ENCODE results near the gene SIAH1. TPM values are rescaled to one million over a fixed set of nuclear protein-coding genes. Genes with fewer than 3 reads are reported as not detected.
"Not testable (repeated sequence)": the region's sequence is repeated elsewhere in the genome, so short reads cannot be mapped to it uniquely, and the experiment has no call there.

SIAH1 gene
- polyA plus RNA-seq, 1 experiment, result 11.7 TPM

- POLR2A ChIA-PET, result no interaction called here
- Histone ChIP-seq H3K27me3 (ENCODE audit: control insufficient read depth, insufficient read depth, low read length) (no peaks in the 10 kb centered on the region), H3K36me3 (ENCODE audit: control insufficient read depth, insufficient read depth, low read length) (peaks cover 7% of the 10 kb centered on the region), H3K4me3 (ENCODE audit: low read depth, low read length) (no peak overlapping the region)
- CTCF ChIA-PET, result interaction anchor here (3.0 kb wide), 1 partner anchor 265 kb away, joined by 17 read pairs; no protein-coding TSS in a partner anchor
- no peak for TF ChIP-seq CTCF (IDR thresholded peaks at IDR 0.05; ENCODE audit: insufficient read depth, low read depth, low read length)
- no peak for DNase-seq (ENCODE audit: low read depth)
Observed at GRCh38 chr16:48358419-48358818, 26.8 kb downstream of the SIAH1 start.

- CTCF ChIA-PET, result interaction anchor here (1.0 to 3.2 kb wide), 7 partner anchors 9 to 273 kb away, joined by 3 to 33 read pairs (median 5); no protein-coding TSS in a partner anchor
- no peak for TF ChIP-seq CTCF (IDR thresholded peaks at IDR 0.05; ENCODE audit: insufficient read depth, low read depth, low read length)
- no peaks in the 10 kb centered on the region for H3K27me3 ChIP-seq (ENCODE audit: control insufficient read depth, insufficient read depth, low read length)
- POLR2A ChIA-PET, result no interaction called here
- no peak overlapping the region for H3K4me3 ChIP-seq (ENCODE audit: low read depth, low read length)
- H3K36me3 ChIP-seq (ENCODE audit: control insufficient read depth, insufficient read depth, low read length), result peaks cover 8% of the 10 kb centered on the region
- DNase-seq (ENCODE audit: low read depth), result no peak
Observed at GRCh38 chr16:48356633-48357376, 28.4 kb downstream of the SIAH1 start.

GRCh38 chr16:48354877-48355855 is 30.0 kb downstream of the SIAH1 start:
- no peak for TF ChIP-seq CTCF (IDR thresholded peaks at IDR 0.05; ENCODE audit: insufficient read depth, low read depth, low read length)
- CTCF ChIA-PET, result interaction anchor here (1.0 to 3.5 kb wide), 6 partner anchors 10 to 274 kb away, joined by 3 to 36 read pairs (median 6); no protein-coding TSS in a partner anchor
- no peak overlapping the region for H3K4me3 ChIP-seq (ENCODE audit: low read depth, low read length)
- POLR2A ChIA-PET, result no interaction called here
- H3K27me3 ChIP-seq (ENCODE audit: control insufficient read depth, insufficient read depth, low read length), result no peaks in the 10 kb centered on the region
- no peak for DNase-seq (ENCODE audit: low read depth)
- peaks cover 7% of the 10 kb centered on the region for H3K36me3 ChIP-seq (ENCODE audit: control insufficient read depth, insufficient read depth, low read length)

GRCh38 chr16:48354385-48354784 is 30.8 kb downstream of the SIAH1 start:
- POLR2A ChIA-PET; H3K36me3 ChIP-seq (ENCODE audit: control insufficient read depth, insufficient read depth, low read length); H3K4me3 ChIP-seq (ENCODE audit: low read depth, low read length); H3K27me3 ChIP-seq (ENCODE audit: control insufficient read depth, insufficient read depth, low read length); DNase-seq (ENCODE audit: low read depth): not testable (repeated sequence)
- CTCF ChIA-PET, result interaction anchor here (0.6 to 3.5 kb wide), 11 partner anchors 8 to 1801 kb away, joined by 3 to 36 read pairs (median 6); no protein-coding TSS in a partner anchor

- ChIA-PET CTCF (interaction anchor here (0.6 to 3.5 kb wide), 12 partner anchors 9 to 1802 kb away, joined by 3 to 36 read pairs (median 4); no protein-coding TSS in a partner anchor), POLR2A (no interaction called here)
- no peaks in the 10 kb centered on the region for H3K27me3 ChIP-seq (ENCODE audit: control insufficient read depth, insufficient read depth, low read length)
- H3K36me3 ChIP-seq (ENCODE audit: control insufficient read depth, insufficient read depth, low read length), result peaks cover 7% of the 10 kb centered on the region
- no peak overlapping the region for H3K4me3 ChIP-seq (ENCODE audit: low read depth, low read length)
- peak; percentile 88 for TF ChIP-seq CTCF (IDR thresholded peaks at IDR 0.05; ENCODE audit: insufficient read depth, low read depth, low read length)
- DNase-seq (ENCODE audit: low read depth), result no peak
Observed at GRCh38 chr16:48353565-48354163, 31.5 kb downstream of the SIAH1 start.

All from BJ (cell line).